ENCODE data around the gene TMIE. TPM values are rescaled to one million over a fixed set of nuclear protein-coding genes. Genes with fewer than 3 reads are reported as not detected.

Gene TMIE
- polyA plus RNA-seq, 1 experiment, result not detected

DNA sequence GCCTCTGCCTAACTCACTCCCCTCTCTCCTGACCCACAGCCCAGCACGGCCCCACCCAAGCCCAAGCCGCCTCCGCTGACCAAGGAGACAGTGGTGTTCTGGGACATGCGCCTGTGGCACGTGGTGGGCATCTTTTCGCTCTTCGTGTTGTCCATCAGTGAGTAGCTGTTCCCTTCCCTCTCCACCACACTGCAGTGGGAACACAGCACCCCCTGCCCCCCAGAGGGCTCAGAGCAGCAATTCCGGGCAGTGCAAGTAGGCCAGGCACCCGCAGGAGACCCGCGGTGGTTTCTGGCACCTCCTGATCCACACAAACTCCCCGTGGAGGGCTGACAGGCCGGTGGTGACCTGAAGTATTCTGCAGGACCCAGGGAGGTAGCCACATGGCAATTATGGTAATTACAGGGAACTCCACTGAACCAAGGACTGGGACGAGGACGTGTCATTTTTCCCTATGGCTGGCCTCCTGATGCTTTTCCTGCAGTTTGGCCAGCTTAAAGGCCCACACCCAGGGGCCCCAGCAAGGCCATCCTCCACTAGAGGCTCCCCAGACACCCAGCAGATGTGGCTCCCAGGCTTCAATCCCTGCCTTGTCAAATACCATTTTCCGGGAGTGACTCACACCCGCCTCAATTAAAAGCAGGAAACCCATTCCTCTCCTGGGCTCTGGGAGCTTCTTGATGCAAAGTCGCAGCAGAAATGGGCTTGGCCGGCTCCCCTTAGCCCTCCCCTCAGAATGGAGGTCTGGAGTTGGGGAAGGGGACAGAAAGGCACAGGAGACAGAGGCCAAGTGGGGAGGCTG is 4.8 kb downstream of the TMIE start:
- Histone ChIP-seq H3K27me3 (ENCODE audit: control insufficient read depth, insufficient read depth, low read length) (peaks cover 39% of the 10 kb centered on the region), H3K9me3 (ENCODE audit: control insufficient read depth, insufficient read depth, low read length) (no peaks in the 10 kb centered on the region), H3K27ac (ENCODE audit: low read depth, low read length) (no peak overlapping the region), H3K4me3 (ENCODE audit: low read depth, low read length) (no peak overlapping the region)
- TF ChIP-seq, protein P1, sequence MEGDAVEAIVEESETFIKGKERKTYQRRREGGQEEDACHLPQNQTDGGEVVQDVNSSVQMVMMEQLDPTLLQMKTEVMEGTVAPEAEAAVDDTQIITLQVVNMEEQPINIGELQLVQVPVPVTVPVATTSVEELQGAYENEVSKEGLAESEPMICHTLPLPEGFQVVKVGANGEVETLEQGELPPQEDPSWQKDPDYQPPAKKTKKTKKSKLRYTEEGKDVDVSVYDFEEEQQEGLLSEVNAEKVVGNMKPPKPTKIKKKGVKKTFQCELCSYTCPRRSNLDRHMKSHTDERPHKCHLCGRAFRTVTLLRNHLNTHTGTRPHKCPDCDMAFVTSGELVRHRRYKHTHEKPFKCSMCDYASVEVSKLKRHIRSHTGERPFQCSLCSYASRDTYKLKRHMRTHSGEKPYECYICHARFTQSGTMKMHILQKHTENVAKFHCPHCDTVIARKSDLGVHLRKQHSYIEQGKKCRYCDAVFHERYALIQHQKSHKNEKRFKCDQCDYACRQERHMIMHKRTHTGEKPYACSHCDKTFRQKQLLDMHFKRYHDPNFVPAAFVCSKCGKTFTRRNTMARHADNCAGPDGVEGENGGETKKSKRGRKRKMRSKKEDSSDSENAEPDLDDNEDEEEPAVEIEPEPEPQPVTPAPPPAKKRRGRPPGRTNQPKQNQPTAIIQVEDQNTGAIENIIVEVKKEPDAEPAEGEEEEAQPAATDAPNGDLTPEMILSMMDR (IDR thresholded peaks at IDR 0.05; ENCODE audit: low read depth, low read length), result 0 out of 2 replicates have a peak, but pooled peaks have one; percentile 12
- no peak for DNase-seq (ENCODE audit: low read depth, low spot score)
- POLR2A ChIA-PET, result no interaction called here
- CTCF ChIA-PET, result interaction anchor here (0.6 to 3.0 kb wide), 12 partner anchors 9 to 618 kb away, joined by 3 to 24 read pairs (median 5); partner anchors contain the start of gene ALS2CL

- H3K9me3 ChIP-seq (ENCODE audit: control insufficient read depth, insufficient read depth, low read length), result no peaks in the 10 kb centered on the region
- ChIA-PET CTCF (interaction anchor here (0.6 to 3.0 kb wide), 9 partner anchors 10 to 617 kb away, joined by 3 to 24 read pairs (median 6); no protein-coding TSS in a partner anchor), POLR2A (no interaction called here)
- H3K27me3 ChIP-seq (ENCODE audit: control insufficient read depth, insufficient read depth, low read length), result peaks cover 36% of the 10 kb centered on the region
- no peak overlapping the region for H3K4me3 ChIP-seq (ENCODE audit: low read depth, low read length)
- H3K27ac ChIP-seq (ENCODE audit: low read depth, low read length), result no peak overlapping the region
- no peak for DNase-seq (ENCODE audit: low read depth, low spot score)
- TF ChIP-seq, protein P1 (IDR thresholded peaks at IDR 0.05; ENCODE audit: low read depth, low read length), result no peak
Measured at GRCh38 chr3:46706771-46707582, 5.8 kb downstream of the TMIE start.

GRCh38 chr3:46707601-46708011 is 6.4 kb downstream of the TMIE start:
- H3K27me3 ChIP-seq (ENCODE audit: control insufficient read depth, insufficient read depth, low read length), result peaks cover 31% of the 10 kb centered on the region
- H3K4me3 ChIP-seq (ENCODE audit: low read depth, low read length), result no peak overlapping the region
- H3K9me3 ChIP-seq (ENCODE audit: control insufficient read depth, insufficient read depth, low read length), result no peaks in the 10 kb centered on the region
- TF ChIP-seq, protein P1 (IDR thresholded peaks at IDR 0.05; ENCODE audit: low read depth, low read length), result no peak
- ChIA-PET CTCF (interaction anchor here (0.7 to 3.0 kb wide), 4 partner anchors 186 to 257 kb away, joined by 3 to 24 read pairs (median 6); no protein-coding TSS in a partner anchor), POLR2A (no interaction called here)
- H3K27ac ChIP-seq (ENCODE audit: low read depth, low read length), result no peak overlapping the region
- no peak for DNase-seq (ENCODE audit: low read depth, low spot score)

DNA sequence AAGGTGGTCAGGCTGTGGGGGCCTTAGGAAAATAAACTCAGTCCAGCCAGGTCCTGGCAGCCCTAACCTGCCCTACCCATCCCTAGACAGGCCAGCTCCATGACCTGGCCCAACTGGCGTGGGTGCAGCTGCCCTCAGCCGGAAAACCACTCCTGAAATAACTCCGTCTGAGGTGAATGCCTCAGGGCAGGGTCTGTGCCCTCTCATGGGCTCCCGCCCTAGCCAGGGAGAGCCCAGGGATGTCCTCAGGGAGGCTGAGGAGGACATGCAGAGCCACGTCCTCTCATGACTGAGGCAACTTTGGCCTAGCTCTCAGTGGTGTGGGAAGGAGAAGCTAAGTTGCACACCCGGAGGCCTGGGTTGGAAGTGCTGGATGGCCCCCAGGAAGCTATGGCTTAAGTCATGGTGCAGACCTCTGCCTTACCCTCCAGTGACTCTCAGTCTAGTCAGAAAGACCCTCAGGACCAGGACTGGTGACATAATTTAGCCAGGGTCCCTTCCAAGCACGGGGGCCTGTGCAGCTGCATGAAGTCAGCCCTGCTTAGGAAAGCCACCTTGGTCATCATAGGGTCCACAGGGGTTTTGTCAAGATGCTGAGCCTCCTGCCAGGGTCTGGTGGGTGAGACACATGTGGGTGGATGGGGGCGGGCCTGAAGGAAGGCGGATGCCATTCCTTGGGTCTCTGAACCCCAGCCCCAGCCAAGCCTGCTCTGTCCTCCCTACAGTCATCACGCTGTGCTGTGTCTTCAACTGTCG is 7.4 kb downstream of the TMIE start:
- Histone ChIP-seq H3K27ac (ENCODE audit: low read depth, low read length) (no peak overlapping the region), H3K4me3 (ENCODE audit: low read depth, low read length) (no peak overlapping the region), H3K9me3 (ENCODE audit: control insufficient read depth, insufficient read depth, low read length) (no peaks in the 10 kb centered on the region), H3K27me3 (ENCODE audit: control insufficient read depth, insufficient read depth, low read length) (peaks cover 30% of the 10 kb centered on the region)
- TF ChIP-seq, protein P1 (IDR thresholded peaks at IDR 0.05; ENCODE audit: low read depth, low read length), result no peak
- DNase-seq (ENCODE audit: low read depth, low spot score), result no peak
- CTCF ChIA-PET, result interaction anchor here (1.0 to 1.7 kb wide), 2 partner anchors 137 to 186 kb away, joined by 3 to 14 read pairs; no protein-coding TSS in a partner anchor
- POLR2A ChIA-PET, result no interaction called here
